Measurements from ENCODE around the gene ARF5. TPM values are rescaled to one million over a fixed set of nuclear protein-coding genes. Genes with fewer than 3 reads are reported as not detected.

The ARF5 gene
- total and polyA plus RNA-seq, 2 of the 8 experiments (the other 6 are each of a cell fraction or from before 2014, with no cell fraction given): 154 to 579 TPM

DNA sequence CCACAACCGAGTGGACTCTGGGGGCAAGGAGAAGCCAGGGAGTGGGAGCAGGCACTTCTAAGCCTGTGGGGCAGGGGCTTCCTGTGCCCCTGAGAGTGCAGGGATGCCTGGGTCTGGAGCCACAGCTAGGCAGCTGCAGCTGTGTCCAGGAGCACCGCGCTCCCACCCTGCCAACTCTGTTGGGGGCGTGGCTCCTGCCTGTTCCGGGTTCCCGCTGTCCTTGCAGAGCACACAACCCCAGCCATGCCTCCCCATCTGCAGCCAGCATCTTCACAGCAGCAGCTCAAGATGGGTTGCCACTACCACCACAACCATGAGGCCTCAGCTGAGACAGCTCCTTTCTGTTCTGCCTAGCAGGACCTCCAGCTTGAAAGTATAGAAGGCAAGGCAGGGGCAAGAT, 21.1 kb downstream of the ARF5 start (continued):
- no peak for TF ChIP-seq POLR2AphosphoS5 (IDR thresholded peaks at IDR 0.05; ENCODE audit: low read depth, low read length)
- TF ChIP-seq POLR2A (IDR thresholded peaks at IDR 0.05; ENCODE audit: control extremely low read depth in 1 of 2, low read depth in 2 of 2, low read length in 2 of 2): no peak
- TF ChIP-seq CTBP2 (IDR thresholded peaks at IDR 0.05; ENCODE audit: borderline replicate concordance, insufficient read depth, insufficient read length, low read length): no peak
- TF ChIP-seq KDM5A (IDR thresholded peaks at IDR 0.05; ENCODE audit: low read length): no peak
- no peak for TF ChIP-seq TCF12 (IDR thresholded peaks at IDR 0.05; ENCODE audit: low read depth, low read length)
